HG03575 (cell line): Measurements from ENCODE around the gene POM121.
"Not testable (repeated sequence)": the region's sequence is repeated elsewhere in the genome, so short reads cannot be mapped to it uniquely, and the experiment has no call there.

ENCODE experiments used
- ATAC-seq: cut with Tn5 transposase; IDR thresholded peaks from one replicate; pipeline ENCODE4 v1.9.1; 2021; ENCODE audit not compliant: unreplicated experiment, insufficient number of reproducible peaks, low FRiP score; ENCODE audit errors: extremely low read depth

The POM121 gene

GRCh38 chr7:72976434-72976833 is 51.5 kb downstream of the POM121 start:
- not testable (repeated sequence) for ATAC-seq

- not testable (repeated sequence) for ATAC-seq
Measured at GRCh38 chr7:72980382-72980781, 55.5 kb downstream of the POM121 start.

- ATAC-seq, result not testable (repeated sequence)
Measured at GRCh38 chr7:72982084-72982483, 57.2 kb downstream of the POM121 start.

- not testable (repeated sequence) for ATAC-seq
Measured at GRCh38 chr7:72990146-72990913, 65.4 kb downstream of the POM121 start.

GRCh38 chr7:72995484-72995883 is 70.6 kb downstream of the POM121 start:
- ATAC-seq, result not testable (repeated sequence)

GRCh38 chr7:72997447-72997846 is 72.6 kb downstream of the POM121 start:
- not testable (repeated sequence) for ATAC-seq

- ATAC-seq, result not testable (repeated sequence)
Measured at GRCh38 chr7:72997887-72998468, 73.1 kb downstream of the POM121 start.
